Activated naive CD8-positive, alpha-beta T cell treated with anti-CD3 and anti-CD28 coated beads, Interleukin-2, amount 50 U/mL, for 16 hours (primary cell): ENCODE data around the gene SLITRK5.

Experiments used
- DNase-seq: peaks from one replicate; pipeline ENCODE4 v3.0.0-alpha.2; 2020; ENCODE audit warnings: low read depth, low spot score

SLITRK5 gene

GRCh38 chr13:87709947-87710346 lies 38.8 kb downstream of the SLITRK5 start:
- no peak for DNase-seq

GRCh38 chr13:87712012-87712411 lies 40.8 kb downstream of the SLITRK5 start:
- no peak for DNase-seq
